Measurements from ENCODE around the gene LDLRAD3. TPM values are rescaled to one million over a fixed set of nuclear protein-coding genes. Genes with fewer than 3 reads are reported as not detected.

Gene LDLRAD3
- total RNA-seq, 1 experiment from 2014 or later = 11.4 TPM

DNA sequence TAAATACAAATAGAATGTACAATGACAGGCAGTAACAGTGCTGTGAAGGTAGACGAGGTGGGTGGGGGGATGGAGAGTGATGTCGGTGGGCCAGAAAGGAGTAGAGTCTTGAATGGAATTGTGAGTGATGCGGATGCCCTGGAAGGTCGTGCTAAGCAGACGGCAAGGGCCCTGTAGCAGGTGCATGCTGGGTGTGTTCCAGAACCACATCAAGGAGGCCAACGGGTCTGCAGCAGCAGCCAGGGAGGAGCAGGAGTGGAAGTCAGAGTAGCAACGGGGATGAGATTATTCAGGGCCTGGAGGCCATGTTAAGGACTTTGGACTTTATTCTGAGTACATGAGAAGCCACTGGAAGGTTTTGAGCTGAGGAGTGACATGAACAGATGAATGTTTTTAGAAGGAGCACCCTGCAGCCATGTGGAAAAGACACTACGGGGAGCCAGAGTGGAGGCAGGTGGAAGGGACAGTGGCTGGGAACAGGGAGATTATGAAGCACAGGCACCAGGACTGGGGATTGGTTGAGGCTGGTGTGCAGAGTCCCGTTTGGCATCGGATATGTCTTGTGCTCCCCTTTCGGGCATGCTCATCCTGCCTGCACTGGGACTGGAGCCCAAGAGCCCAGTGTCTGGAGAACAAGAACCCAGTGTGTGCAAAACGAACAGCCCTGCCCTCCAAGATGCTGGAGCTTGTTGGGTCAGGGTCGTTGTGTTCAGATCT, 271.3 kb downstream of the LDLRAD3 start:
- H3K27me3 ChIP-seq (ENCODE audit: control insufficient read depth, insufficient read depth, low read length) = no peaks in the 10 kb centered on the region
- DNase-seq = no peak
- H3K36me3 ChIP-seq (replicated peaks; ENCODE audit: control insufficient read depth, insufficient read depth, low read length) = no peaks in the 10 kb centered on the region
- H3K4me3 ChIP-seq (ENCODE audit: insufficient read depth, low read depth, low read length) = no peak overlapping the region

- H3K4me3 ChIP-seq (ENCODE audit: insufficient read depth, low read depth, low read length) = no peak overlapping the region
- no peaks in the 10 kb centered on the region for H3K27me3 ChIP-seq (ENCODE audit: control insufficient read depth, insufficient read depth, low read length)
- no peaks in the 10 kb centered on the region for H3K36me3 ChIP-seq (replicated peaks; ENCODE audit: control insufficient read depth, insufficient read depth, low read length)
- DNase-seq = no peak
Measured at GRCh38 chr11:36215693-36216060, 271.8 kb downstream of the LDLRAD3 start.

- Histone ChIP-seq H3K4me3 (ENCODE audit: insufficient read depth, low read depth, low read length) (no peak overlapping the region), H3K27me3 (ENCODE audit: control insufficient read depth, insufficient read depth, low read length) (no peaks in the 10 kb centered on the region), H3K36me3 (replicated peaks; ENCODE audit: control insufficient read depth, insufficient read depth, low read length) (no peaks in the 10 kb centered on the region)
- no peak for DNase-seq
Measured at GRCh38 chr11:36216061-36216615, 272.3 kb downstream of the LDLRAD3 start.

DNA sequence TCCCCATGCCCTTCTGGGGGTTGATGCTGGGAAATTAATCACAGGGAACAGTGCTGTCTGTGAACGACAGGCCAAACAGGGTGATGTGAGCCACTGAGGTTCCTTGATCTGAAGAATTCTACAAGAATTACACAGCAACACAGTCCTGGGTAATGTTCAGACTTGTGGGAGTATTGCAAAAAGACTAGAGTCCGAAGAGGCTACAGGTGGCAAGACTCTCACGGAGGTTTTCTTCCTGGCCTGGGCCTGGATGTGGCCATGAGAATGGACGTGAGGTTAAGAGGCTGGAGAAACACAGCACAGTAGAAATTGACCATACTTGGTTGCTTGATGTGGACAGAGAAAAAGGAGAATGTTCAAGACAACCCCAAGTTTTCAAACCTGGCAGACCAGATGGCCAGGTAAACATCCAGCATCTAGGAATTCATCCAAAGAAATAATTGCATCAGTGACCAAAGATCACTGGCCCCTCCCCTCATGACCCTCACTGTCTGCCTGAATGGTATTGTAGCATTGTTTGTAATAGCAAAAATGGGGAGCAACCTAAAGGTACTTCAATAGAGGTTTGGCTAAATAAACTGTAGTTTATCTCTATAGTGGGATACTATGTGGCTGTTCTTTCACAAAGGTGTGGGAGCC, 274.5 kb downstream of the LDLRAD3 start:
- DNase-seq = no peak
- no peaks in the 10 kb centered on the region for H3K36me3 ChIP-seq (replicated peaks; ENCODE audit: control insufficient read depth, insufficient read depth, low read length)
- H3K27me3 ChIP-seq (ENCODE audit: control insufficient read depth, insufficient read depth, low read length) = no peaks in the 10 kb centered on the region
- H3K4me3 ChIP-seq (ENCODE audit: insufficient read depth, low read depth, low read length) = no peak overlapping the region

DNA sequence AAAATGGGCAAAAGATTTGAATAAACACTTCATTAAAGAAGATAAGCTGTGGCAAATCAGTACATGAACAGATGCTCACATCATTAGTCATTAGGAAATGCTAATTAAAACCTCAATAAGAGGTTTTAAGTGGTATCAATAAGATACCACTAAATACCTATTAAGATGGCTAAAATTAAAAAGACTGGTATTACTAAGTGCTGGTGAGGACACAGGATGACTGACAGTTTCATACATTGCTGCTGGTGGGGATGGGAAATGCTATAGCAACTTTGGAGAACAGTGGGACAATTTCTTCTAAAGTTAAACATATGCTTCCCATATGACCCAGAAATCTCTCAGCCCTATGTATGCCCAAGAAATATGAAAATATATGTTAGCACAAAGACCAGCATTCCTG, 276.1 kb downstream of the LDLRAD3 start:
- H3K36me3 ChIP-seq (replicated peaks; ENCODE audit: control insufficient read depth, insufficient read depth, low read length) = no peaks in the 10 kb centered on the region
- H3K4me3 ChIP-seq (ENCODE audit: insufficient read depth, low read depth, low read length) = no peak overlapping the region
- DNase-seq = no peak
- H3K27me3 ChIP-seq (ENCODE audit: control insufficient read depth, insufficient read depth, low read length) = no peaks in the 10 kb centered on the region

DNA sequence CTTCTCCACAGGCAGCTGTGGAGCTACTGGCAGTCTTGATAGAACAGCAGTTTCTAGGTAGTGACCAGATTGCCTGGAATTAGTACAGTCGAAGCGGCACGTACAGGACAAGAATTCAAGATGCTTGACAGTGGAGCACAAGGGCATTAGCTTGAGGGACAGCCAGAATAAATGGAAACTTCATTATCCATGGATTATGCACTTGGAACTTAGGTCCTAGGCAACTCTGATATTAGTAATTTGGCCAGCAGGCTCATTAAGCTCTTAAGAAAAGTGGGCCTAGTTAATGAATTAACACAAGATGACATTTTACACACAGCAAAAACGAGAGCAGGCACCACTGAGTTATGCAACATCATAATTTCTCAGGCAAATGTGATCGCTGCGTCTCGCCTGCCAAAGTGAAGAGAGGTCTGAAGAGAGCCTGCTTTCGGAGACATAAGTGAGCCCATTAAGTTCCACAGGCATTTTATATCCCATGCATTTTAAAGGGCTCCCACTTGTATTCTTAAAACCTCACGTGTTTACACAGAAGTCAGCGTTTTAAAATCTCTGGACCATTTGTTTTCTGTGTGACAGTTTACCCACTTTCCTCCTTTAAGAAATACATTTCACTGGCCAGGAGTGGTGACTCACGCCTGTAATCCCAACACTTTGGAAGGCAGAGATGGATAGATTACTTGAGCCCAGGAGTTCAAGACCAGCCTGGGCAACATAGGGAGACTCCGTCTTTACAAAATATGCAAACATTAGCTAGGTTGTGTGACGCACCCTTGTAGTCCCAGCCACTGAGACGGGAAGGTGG, 279.2 kb downstream of the LDLRAD3 start:
- H3K27me3 ChIP-seq (ENCODE audit: control insufficient read depth, insufficient read depth, low read length) = no peaks in the 10 kb centered on the region
- H3K36me3 ChIP-seq (replicated peaks; ENCODE audit: control insufficient read depth, insufficient read depth, low read length) = no peaks in the 10 kb centered on the region
- DNase-seq = no peak
- no peak overlapping the region for H3K4me3 ChIP-seq (ENCODE audit: insufficient read depth, low read depth, low read length)

DNA sequence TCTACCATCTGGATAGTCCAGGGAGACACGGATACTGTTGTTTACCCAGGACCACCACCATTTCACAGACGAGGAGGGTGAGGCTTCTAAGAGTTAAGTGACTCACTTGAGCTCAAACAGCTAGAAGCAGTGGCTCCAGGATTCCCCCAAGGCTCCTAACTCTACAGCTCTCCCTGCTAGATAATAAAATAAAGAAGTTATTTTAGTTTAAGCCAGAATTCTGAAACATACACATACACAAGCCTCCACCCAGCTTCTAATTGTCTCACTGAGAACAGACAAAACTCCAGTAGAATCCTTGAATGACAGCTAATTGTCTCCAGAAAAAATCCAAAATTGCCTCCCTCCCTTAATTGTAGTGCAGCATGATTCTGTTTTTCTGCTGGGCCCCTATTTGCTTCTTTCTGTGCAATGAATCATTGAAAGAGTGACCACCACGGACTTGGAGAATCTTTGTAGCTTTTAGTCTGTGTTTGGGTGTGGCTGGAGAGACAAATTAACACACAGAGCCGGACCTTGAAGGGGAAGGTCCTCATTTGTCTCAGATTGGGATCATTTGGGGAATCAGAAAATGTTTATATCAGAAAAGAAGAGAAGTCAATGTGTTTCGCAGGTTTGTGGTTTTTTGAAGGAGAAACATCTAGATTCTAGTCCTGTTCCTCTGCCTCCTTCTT, 280.5 kb downstream of the LDLRAD3 start:
- Histone ChIP-seq H3K4me3 (ENCODE audit: insufficient read depth, low read depth, low read length) (no peak overlapping the region), H3K27me3 (ENCODE audit: control insufficient read depth, insufficient read depth, low read length) (no peaks in the 10 kb centered on the region), H3K36me3 (replicated peaks; ENCODE audit: control insufficient read depth, insufficient read depth, low read length) (no peaks in the 10 kb centered on the region)
- no peak for DNase-seq

- H3K27me3 ChIP-seq (ENCODE audit: control insufficient read depth, insufficient read depth, low read length) = no peaks in the 10 kb centered on the region
- no peak overlapping the region for H3K4me3 ChIP-seq (ENCODE audit: insufficient read depth, low read depth, low read length)
- no peaks in the 10 kb centered on the region for H3K36me3 ChIP-seq (replicated peaks; ENCODE audit: control insufficient read depth, insufficient read depth, low read length)
- no peak for DNase-seq
Measured at GRCh38 chr11:36227044-36227443, 283.2 kb downstream of the LDLRAD3 start.

DNA sequence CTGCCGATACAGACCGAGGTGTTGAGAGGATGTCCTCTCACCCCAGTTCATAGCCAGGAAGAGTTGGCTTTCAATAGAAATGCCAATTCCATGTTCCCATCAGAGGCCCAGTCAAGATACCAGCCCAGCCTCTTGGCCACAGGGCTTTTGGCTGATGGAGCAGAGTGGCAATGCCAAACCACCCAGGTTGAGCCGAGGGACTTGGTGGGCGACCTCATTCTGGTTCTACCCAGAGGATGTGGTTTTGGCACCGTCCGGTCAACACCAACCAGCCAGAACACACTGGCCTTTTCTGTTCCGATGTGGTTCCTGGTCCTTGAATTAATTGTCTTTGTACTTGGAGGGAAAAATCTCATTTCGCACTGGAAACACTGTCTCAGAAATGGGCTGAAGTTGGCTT, 284.8 kb downstream of the LDLRAD3 start:
- H3K27me3 ChIP-seq (ENCODE audit: control insufficient read depth, insufficient read depth, low read length) = no peaks in the 10 kb centered on the region
- no peak overlapping the region for H3K4me3 ChIP-seq (ENCODE audit: insufficient read depth, low read depth, low read length)
- DNase-seq = no peak
- H3K36me3 ChIP-seq (replicated peaks; ENCODE audit: control insufficient read depth, insufficient read depth, low read length) = no peaks in the 10 kb centered on the region

DNA sequence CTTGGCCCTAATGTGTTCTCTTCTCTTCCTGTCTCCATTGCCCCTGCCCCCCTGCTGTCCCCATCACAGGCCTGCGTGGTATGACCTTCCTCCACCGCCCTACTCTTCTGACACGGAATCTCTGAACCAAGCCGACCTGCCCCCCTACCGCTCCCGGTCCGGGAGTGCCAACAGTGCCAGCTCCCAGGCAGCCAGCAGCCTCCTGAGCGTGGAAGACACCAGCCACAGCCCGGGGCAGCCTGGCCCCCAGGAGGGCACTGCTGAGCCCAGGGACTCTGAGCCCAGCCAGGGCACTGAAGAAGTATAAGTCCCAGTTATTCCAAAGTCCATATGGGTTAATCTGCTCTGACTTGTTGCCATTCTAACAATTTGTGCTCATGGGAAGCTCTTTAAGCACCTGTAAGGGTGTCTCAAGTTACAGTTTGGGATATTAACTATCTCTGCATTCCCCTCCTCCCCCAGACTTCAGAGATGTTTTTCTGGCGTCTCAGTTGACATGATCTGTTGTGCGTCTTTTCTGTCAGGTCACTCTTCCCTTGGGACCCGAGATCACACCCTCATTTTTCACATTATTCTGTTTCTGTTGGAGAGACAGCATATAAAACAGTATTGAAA, 285.3 kb downstream of the LDLRAD3 start:
- Histone ChIP-seq H3K36me3 (replicated peaks; ENCODE audit: control insufficient read depth, insufficient read depth, low read length) (no peaks in the 10 kb centered on the region), H3K4me3 (ENCODE audit: insufficient read depth, low read depth, low read length) (no peak overlapping the region), H3K27me3 (ENCODE audit: control insufficient read depth, insufficient read depth, low read length) (no peaks in the 10 kb centered on the region)
- no peak for DNase-seq

GRCh38 chr11:36230779-36231699, 287.2 kb downstream of the LDLRAD3 start:
- H3K36me3 ChIP-seq (replicated peaks; ENCODE audit: control insufficient read depth, insufficient read depth, low read length) = no peaks in the 10 kb centered on the region
- no peak for DNase-seq

DNA sequence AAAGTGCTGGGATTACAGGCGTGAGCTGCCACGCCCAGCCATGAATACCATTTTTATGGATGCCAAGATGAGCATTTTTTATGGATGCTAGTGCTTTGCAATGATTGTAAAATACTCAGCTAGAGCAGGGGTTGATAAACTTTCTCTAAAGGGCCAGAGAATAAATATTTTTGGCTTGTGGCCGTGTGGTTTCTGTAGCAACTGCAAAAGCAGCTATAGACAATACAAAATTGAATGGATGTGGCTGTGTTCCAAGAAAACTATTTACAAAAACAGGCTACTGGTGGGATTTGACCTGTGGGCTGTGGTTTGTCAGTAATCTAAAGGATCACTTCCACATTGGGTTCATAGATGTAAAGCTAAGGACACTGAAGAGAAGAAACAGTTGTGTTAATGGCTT, 289.3 kb downstream of the LDLRAD3 start:
- Histone ChIP-seq H3K4me3 (ENCODE audit: insufficient read depth, low read depth, low read length) (no peak overlapping the region), H3K36me3 (replicated peaks; ENCODE audit: control insufficient read depth, insufficient read depth, low read length) (no peaks in the 10 kb centered on the region), H3K27me3 (ENCODE audit: control insufficient read depth, insufficient read depth, low read length) (no peaks in the 10 kb centered on the region)
- no peak for DNase-seq

More at GRCh38 chr11:36230779-36231699, 287.2 kb downstream of the LDLRAD3 start:
- no peaks in the 10 kb centered on the region for H3K27me3 ChIP-seq (ENCODE audit: control insufficient read depth, insufficient read depth, low read length)
- no peak overlapping the region for H3K4me3 ChIP-seq (ENCODE audit: insufficient read depth, low read depth, low read length)

- no peaks in the 10 kb centered on the region for H3K27me3 ChIP-seq (ENCODE audit: control insufficient read depth, insufficient read depth, low read length)
- DNase-seq = no peak
- no peaks in the 10 kb centered on the region for H3K36me3 ChIP-seq (replicated peaks; ENCODE audit: control insufficient read depth, insufficient read depth, low read length)
- no peak overlapping the region for H3K4me3 ChIP-seq (ENCODE audit: insufficient read depth, low read depth, low read length)
Measured at GRCh38 chr11:36234825-36235224, 291.0 kb downstream of the LDLRAD3 start.

All from H7 (cell line).